Measurements from ENCODE around the gene LMO1. TPM values are rescaled to one million over a fixed set of nuclear protein-coding genes. Genes with fewer than 3 reads are reported as not detected.

LMO1 gene
- total and polyA plus RNA-seq, 2 of the 8 experiments (the other 6 are each of a cell fraction or from before 2014, with no cell fraction given) = 0.17 TPM; not detected in 1

DNA sequence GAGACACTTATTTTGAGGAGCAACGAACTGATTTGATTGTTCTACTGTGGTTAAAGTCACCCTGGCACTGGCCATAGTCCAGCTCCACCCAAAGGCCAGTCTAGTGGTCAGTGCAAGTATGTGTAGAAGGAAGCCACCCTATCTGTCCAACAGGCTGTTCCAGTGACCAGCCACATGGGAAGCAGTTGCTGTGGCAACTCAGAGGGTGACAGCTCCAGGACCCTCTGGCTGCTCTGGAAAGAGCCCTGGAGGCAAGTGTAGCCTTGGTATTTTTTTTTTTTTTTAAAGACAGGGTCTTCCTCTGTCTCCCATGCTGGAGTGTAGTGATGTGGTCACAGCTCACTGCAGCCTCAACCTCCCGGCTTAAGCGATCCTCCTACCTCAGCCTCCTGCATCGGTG, 27.8 kb downstream of the LMO1 start:
- H3K56ac ChIP-seq (replicated peaks; ENCODE audit: insufficient read length, low read depth, low read length) = no peak overlapping the region
- no peak overlapping the region for H2AK5ac ChIP-seq (ENCODE audit: low read depth, low read length)
- no peaks in the 10 kb centered on the region; a peak in 1 of 7 replicates for H3K27me3 ChIP-seq (replicated peaks in 1 of 4; ENCODE audit: control insufficient read depth in 3 of 4, extremely low read depth in 1 of 4, insufficient read depth in 3 of 4, low read length in 3 of 4)
- H4K91ac ChIP-seq (replicated peaks; ENCODE audit: insufficient read length, low read length) = no peak overlapping the region
- H3K14ac ChIP-seq (ENCODE audit: insufficient read length) = no peak overlapping the region
- H2BK120ac ChIP-seq (replicated peaks; ENCODE audit: low read depth, low read length) = no peak overlapping the region
- 93% methylated on average over 4 of the region's 4 CpGs; no CpG with 5 or more reads in 1 of the 2 experiments for WGBS, 2 experiments (ENCODE audit: extremely low coverage in 1 of 2, insufficient coverage in 1 of 2, insufficient read length in 1 of 2, insufficient replicate concordance in 2 of 2, low coverage in 1 of 2, low lambda C conversion rate in 2 of 2, missing lambda C conversion rate in 1 of 2)
- H3K4ac ChIP-seq (replicated peaks; ENCODE audit: insufficient read length, low read depth, low read length) = no peak overlapping the region
- no peak overlapping the region for H3K23ac ChIP-seq (ENCODE audit: insufficient read length)
- H4K8ac ChIP-seq (ENCODE audit: extremely low read depth, insufficient read depth, low read length) = no peak overlapping the region
- no peak overlapping the region for H3K27ac ChIP-seq (ENCODE audit: low read depth, low read length)
- no peak overlapping the region for H3K4me3 ChIP-seq (ENCODE audit: extremely low read depth in 1 of 4, insufficient read depth in 2 of 4, low read depth in 3 of 4, low read length in 4 of 4)
- H3K23me2 ChIP-seq (ENCODE audit: low read depth, low read length) = no peaks in the 10 kb centered on the region; the same call in 1 of the 2 replicates
- H3K9me3 ChIP-seq (ENCODE audit: insufficient read depth in 2 of 2, low read depth in 1 of 2, low read length in 1 of 2) = no peaks in the 10 kb centered on the region
- H4K5ac ChIP-seq (ENCODE audit: insufficient read length, low read depth, low read length) = no peak overlapping the region
- DNase-seq (ENCODE audit: low read depth in 1 of 2, low spot score in 2 of 2) (no peak), FAIRE-seq (no peak)
- no peak overlapping the region for H2BK5ac ChIP-seq (ENCODE audit: low read depth, low read length)
- H3K36me3 ChIP-seq (ENCODE audit: control insufficient read depth in 2 of 4, insufficient read depth in 4 of 4, low read length in 3 of 4) = no peaks in the 10 kb centered on the region
- H4K20me1 ChIP-seq (replicated peaks in 1 of 2; ENCODE audit: control insufficient read depth in 1 of 2, insufficient read depth in 2 of 2, low read length in 2 of 2) = peaks cover 0 to 1% of the 10 kb centered on the region in 2 experiments
- H2BK12ac ChIP-seq (ENCODE audit: low read depth, low read length) = no peak overlapping the region
- ChIA-PET CTCF (ENCODE audit: partially characterized antibody) (interaction anchor here (0.7 to 2.4 kb wide), 6 partner anchors 12 to 81 kb away, joined by 3 to 10 read pairs (median 4); no protein-coding TSS in a partner anchor), POLR2A (ENCODE audit: partially characterized antibody) (interaction anchor here (1.3 kb wide), 1 partner anchor 9 kb away, joined by 3 read pairs; no protein-coding TSS in a partner anchor)
- H2BK20ac ChIP-seq (ENCODE audit: low read length) = no peak overlapping the region
- no peaks in the 10 kb centered on the region for H3K79me2 ChIP-seq (ENCODE audit: control insufficient read depth in 1 of 2, insufficient read depth in 2 of 2, low read length in 2 of 2)
- H2BK15ac ChIP-seq (ENCODE audit: low read length) = no peak overlapping the region
- H3K9ac ChIP-seq (replicated peaks in 1 of 4; ENCODE audit: extremely low read depth in 1 of 4, low read depth in 3 of 4, low read length in 3 of 4) = no peak overlapping the region
- H3K18ac ChIP-seq (ENCODE audit: extremely low read depth, low read length) = no peak overlapping the region
- no peak overlapping the region for H3K4me2 ChIP-seq (ENCODE audit: insufficient read depth in 1 of 2, low read depth in 2 of 2, low read length in 2 of 2)
- peaks cover 0 to 2% (median 0%) of the 10 kb centered on the region in 4 experiments; a peak in 4 of 7 replicates for H3K4me1 ChIP-seq (replicated peaks in 1 of 4; ENCODE audit: control insufficient read depth in 3 of 4, insufficient read depth in 4 of 4, low read length in 3 of 4)
- H2AFZ ChIP-seq (ENCODE audit: low read length) = no peak overlapping the region
- no peaks in the 10 kb centered on the region for H3K79me1 ChIP-seq (ENCODE audit: low read depth, low read length)
- no peak for TF ChIP-seq EGR1 (IDR thresholded peaks at IDR 0.05; ENCODE audit: borderline replicate concordance, low read depth, low read length)
- TF ChIP-seq CHD2 (IDR thresholded peaks at IDR 0.05; ENCODE audit: low read length) = no peak
- no peak for TF ChIP-seq SUZ12 (IDR thresholded peaks at IDR 0.05; ENCODE audit: low read length)
- no peak for TF ChIP-seq CEBPB (IDR thresholded peaks at IDR 0.05; ENCODE audit: low read depth, low read length)
- TF ChIP-seq TBP (IDR thresholded peaks at IDR 0.05; ENCODE audit: low read depth, low read length) = no peak
- TF ChIP-seq, protein P1, sequence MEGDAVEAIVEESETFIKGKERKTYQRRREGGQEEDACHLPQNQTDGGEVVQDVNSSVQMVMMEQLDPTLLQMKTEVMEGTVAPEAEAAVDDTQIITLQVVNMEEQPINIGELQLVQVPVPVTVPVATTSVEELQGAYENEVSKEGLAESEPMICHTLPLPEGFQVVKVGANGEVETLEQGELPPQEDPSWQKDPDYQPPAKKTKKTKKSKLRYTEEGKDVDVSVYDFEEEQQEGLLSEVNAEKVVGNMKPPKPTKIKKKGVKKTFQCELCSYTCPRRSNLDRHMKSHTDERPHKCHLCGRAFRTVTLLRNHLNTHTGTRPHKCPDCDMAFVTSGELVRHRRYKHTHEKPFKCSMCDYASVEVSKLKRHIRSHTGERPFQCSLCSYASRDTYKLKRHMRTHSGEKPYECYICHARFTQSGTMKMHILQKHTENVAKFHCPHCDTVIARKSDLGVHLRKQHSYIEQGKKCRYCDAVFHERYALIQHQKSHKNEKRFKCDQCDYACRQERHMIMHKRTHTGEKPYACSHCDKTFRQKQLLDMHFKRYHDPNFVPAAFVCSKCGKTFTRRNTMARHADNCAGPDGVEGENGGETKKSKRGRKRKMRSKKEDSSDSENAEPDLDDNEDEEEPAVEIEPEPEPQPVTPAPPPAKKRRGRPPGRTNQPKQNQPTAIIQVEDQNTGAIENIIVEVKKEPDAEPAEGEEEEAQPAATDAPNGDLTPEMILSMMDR (IDR thresholded peaks at IDR 0.05; ENCODE audit: control extremely low read depth in 1 of 3, insufficient read depth in 1 of 3, low read depth in 1 of 3, low read length in 3 of 3) = no peak
- no peak for TF ChIP-seq CHD1 (IDR thresholded peaks at IDR 0.05; ENCODE audit: low read depth, low read length)
- no peak for TF ChIP-seq SIN3A (conservative IDR thresholded peaks at IDR 0.05 in 1 of 2, IDR thresholded peaks at IDR 0.05 in 1 of 2; ENCODE audit: low read depth in 1 of 2, low read length in 2 of 2)
- TF ChIP-seq HDAC2 (IDR thresholded peaks at IDR 0.05; ENCODE audit: borderline replicate concordance in 1 of 2, low read depth in 2 of 2, low read length in 2 of 2) = no peak
- no peak for TF ChIP-seq CBX5 (IDR thresholded peaks at IDR 0.05; ENCODE audit: low read depth, low read length)
- no peak for TF ChIP-seq BCL11A (IDR thresholded peaks at IDR 0.05; ENCODE audit: low read depth in 2 of 2, low read length in 2 of 2)
